HG02870 (cell line): Measurements from ENCODE around the gene MFN2.
A peak's percentile ranks its signal among the peaks of the same experiment; 100 is the strongest.
"Not testable (repeated sequence)": the region's sequence is repeated elsewhere in the genome, so short reads cannot be mapped to it uniquely, and the experiment has no call there.

Source experiments
- ATAC-seq: cut with Tn5 transposase; IDR thresholded peaks from one replicate; pipeline ENCODE4 v1.9.1; 2021; ENCODE audit warnings: mild to moderate bottlenecking, moderate library complexity; ENCODE audit not compliant: unreplicated experiment

MFN2 gene

DNA sequence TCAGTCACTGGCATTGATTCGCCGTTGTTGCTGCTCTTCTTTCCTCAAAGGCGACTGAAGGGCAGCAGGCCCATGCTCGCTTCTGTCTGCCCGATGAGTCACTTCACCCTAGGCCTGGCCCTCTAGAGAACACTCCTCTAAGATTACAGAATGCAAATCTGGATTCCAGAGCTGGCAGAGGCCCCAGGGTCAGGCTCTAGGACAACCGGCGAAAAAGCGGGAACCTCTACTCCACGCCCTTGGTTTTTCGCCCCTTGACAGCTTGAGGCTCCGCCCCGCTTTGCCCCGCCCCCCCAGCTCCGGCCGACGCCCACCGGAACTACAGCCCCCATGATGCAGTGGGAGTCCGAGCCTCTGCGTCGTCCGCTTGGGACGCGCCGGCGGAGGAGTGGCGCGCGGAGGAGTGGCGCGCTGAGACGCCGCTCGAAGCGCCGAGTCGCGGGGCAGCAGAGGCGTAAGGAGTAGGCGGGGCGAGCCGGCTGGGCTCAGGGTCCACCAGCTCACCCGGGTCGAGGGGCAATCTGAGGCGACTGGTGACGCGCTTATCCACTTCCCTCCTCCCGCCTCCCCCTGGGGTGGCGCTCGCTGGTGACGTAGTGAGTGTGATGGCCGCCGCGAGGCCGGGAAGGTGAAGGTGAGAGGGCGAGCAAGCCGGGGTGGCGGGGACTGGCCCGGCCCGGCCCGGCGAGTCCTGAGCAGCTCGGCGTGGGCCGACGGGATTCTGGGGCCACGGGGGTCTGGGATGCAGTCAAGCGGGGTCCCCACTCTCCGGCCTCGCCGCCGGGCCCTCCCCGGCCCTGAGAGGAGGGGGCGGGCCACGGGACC is at the start of gene MFN2:
TSS of gene MFN2 (plus strand) at position 594 of the 825 bp plus-strand sequence. CDS start 8,725 bp downstream, outside the sequence.
- peak; percentile 83 for ATAC-seq

DNA sequence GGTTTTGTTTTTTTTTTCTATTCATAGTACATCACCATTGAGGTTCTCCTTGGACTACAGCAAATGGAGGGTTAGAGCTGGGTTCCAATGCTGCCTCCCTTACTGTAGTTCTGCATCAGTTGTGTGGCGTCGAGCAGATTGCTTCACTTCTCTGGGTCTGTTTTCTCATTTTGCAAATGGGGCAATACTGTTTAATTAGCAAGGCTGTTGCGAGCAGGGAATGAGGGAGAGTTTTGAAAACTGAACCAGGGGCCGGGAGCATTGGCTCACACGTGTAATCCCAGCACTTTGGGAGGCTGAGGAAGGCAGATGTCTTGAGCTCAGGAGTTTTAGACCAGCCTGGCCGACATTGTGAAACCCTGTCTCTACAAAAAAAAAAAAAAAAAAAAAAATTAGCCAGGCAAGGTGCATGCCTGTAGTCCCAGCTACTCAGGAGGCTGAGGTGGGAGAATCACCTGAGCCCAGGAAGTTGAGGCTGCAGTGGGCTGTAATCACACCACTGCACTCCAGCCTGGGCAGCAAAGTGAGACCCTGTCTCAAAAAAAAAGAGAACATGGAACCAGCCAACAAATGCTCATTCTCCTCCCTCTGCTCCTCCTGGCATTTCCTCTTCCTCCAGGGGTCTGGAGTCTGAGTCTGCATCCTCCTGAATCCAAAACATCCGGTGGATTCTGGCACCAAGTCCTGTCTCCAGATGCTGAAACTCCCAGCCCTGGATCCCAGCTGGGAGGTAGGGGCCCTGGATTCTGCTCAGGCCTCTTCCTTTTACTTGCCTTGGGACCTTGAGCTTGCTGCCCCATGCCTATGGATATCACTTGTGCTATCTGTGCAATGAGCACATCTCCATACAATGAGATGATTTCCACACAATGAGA is 49.4 kb upstream of the MFN2 start:
- no peak for ATAC-seq

DNA sequence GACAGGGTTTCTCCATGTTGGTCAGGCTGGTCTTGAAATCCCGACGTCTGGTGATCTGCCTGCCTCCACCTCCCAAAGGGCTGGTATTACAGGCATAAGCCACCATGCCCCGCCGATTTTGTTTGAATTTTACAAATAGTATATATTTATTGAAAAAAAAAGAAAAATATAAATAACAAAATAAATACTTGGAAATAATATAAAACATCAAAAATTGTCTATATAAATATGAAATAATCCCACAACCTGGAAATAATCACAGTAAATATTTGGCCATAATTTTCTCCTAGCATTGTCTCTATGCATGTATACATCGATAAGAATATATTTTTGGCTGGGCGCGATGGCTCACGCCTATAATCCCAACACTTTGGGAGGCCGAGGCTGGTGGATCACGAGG is 48.4 kb upstream of the MFN2 start:
- no peak for ATAC-seq

- peak; percentile 78 for ATAC-seq
Measured at GRCh38 chr1:11934302-11935056, 45.8 kb upstream of the MFN2 start, which contains the start of gene PLOD1. Gene PLOD1, plus strand, starts transcription at chr1:11934717. Its CDS starts 63 bp downstream, at chr1:11934780.

GRCh38 chr1:11935057-11935412 is 45.2 kb upstream of the MFN2 start:
- ATAC-seq, result peak; percentile 9

GRCh38 chr1:11935733-11936132 is 44.5 kb upstream of the MFN2 start:
- ATAC-seq, result not testable (repeated sequence)

DNA sequence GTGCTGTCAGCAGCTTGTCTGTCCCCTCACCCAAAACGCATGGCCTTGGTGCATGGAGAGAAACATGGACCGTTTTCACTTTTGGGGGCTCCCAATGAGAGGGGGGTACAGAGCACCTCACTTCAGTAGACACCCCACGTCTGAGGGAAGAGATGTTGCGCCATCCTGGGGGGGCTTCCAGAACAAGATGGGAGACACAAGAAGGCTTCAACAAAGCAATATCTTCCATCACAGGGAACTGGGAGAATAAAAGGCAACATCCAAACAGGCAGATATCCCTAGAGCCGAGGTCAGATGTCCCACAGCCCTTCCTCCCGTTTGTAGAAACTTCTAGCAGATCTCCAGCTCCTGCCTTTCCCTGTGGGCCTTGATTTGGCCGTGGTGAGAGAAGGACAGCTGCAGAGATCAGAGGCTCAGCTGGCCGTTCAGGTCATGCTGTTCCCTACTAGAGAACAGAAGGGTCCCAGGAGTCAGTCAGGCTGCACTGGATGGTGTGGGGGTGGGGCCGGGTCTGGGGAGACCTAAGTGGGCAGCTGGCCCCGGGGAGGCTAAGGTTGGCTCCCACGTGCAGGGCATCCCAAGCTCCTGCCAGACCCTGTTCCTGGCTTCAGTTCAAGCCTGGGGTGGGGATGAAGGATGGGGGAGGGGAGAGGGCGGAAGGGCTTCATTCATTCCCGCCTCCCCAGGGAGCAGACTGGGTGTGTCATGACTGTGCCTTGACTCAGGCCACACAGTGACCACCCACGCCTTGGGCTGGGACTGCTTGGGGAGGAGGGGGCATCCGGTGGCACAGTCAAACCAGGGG is 41.3 kb upstream of the MFN2 start:
- ATAC-seq, result no peak

DNA sequence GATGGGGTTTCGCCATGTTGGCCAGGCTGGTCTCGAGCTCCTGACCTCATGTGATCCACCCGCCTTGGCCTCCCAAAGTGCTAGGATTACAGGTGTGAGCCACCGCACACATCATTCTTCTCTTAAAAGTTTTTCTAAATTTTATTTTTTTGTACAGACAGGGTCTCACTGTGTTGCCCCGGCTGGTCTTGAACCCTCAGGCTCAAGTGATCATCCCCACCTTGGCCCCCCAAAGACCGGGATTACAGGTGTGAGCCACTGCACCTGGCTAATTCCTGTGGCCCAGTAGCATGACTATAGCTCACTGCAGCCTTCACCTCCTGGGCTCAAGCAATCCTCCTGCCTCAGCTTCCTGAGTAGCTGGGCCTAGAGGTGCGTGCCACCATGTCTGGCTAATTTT is 40.5 kb upstream of the MFN2 start:
- ATAC-seq, result not testable (repeated sequence)

DNA sequence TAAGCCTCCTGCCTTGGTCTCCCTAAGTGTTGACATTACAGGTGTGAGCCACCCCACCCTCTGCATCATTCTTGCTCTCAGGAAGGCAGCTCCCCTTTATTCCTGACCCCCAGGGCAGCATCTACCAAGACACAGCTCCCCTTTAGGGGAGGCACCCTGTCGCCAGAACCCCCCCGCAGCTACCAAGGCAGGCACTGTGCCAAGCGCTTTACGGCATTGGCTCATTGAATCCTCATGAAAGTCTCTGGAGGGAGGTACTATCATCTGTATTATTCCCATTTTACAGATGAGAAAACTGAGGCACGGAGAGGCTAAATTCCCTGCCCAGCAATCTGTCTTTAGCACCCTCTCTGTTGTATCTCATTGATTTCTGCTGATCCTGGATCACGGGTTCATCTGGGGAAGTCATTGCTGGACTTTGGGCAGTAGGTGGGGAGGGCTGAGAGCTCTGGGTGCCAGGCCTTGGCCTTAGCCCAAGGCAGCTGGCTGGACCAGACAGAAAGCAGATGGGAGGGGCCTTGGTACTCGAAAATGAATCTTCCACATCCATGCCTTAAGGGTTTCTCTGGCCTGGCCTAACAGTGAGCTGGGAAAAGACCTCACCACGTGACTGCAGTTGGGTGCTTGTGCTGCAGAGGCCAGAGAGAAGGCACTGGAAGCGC is 39.9 kb upstream of the MFN2 start:
- ATAC-seq, result no peak

DNA sequence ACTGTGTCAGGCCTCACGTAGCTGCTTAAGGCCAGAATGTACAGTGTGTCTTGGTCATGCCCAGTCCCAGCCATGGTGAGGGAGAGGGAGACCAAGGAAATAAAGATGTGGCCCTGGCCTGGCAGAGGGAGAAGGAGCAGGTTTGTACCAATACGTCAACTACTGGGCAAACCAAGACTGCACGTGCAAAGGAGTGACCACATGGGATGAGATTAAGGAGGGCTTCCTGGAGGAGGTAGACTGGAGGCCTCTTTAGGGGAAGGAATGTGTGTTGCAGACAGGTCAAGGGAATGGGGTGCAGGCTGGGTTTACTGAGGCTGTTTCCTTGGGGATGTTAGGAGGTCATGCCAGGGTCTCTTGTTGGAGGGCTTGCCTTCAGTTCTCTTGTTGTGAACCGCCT is 38.0 kb upstream of the MFN2 start:
- ATAC-seq, result no peak

DNA sequence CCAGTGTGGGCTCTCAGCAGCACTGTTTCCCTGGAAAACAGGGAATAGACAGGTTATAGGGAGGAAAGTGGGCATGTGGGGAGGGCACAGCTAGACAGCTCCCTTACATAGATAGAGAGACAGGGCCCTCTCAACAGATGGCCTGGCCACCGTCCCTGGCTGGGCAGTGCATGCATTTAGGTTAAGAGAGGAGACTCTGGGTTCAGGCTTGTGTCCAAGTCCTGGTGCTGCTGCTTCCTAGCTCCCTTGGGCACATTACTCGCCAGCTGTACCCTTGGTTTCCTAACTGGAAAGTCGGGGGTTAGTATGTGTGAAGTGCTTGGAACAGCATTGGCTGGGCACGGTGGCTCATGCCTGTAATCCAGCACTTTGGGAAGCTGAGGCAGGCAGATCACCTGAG is 36.6 kb upstream of the MFN2 start:
- no peak for ATAC-seq

DNA sequence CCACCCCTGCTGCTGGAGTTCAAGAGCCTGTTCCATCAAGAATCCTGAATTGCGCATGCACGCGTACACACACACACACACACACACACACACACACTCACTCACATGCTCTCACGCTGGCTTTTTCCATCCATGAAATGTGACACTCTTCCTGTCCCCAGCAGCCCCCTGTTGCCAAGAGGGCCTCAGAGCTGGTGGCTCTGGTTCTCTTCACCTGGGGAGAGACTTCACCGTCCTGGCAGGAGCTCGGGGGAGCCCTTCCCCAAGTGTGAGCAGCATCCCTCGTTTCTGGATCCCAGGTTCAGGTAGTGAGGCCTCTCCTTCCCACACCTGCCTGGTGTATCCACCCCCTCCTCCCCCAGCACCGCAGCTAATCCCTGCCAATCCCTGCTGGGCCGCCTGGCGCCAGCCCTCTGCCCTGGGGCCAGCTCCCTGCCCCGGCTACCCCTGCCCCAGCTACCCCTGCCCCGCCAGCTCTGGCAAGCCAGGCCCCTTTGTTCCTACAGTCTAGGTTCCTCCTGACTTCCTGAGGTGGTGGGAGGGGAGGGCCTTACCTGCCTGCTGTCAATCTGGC is 35.8 kb upstream of the MFN2 start:
- ATAC-seq, result no peak

DNA sequence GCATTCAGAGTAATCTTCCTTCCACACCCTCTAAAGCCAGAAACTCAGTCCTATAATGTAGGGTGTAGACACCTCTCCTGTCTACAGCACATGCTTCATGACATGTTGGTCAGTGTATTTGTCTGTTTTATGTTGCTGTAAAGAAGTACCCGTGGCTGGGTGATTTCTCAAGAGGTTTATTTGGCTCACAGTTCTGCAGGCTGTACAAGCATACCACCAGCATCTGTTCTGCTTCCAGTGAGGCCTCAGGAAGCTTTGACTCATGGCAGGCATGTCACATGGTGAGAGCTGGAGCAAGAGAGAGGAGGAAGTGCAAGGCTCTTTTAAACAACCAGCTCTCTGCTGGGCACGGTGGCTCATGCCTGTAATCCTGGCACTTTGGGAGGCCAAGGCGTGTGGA is 33.6 kb upstream of the MFN2 start:
- ATAC-seq, result no peak

DNA sequence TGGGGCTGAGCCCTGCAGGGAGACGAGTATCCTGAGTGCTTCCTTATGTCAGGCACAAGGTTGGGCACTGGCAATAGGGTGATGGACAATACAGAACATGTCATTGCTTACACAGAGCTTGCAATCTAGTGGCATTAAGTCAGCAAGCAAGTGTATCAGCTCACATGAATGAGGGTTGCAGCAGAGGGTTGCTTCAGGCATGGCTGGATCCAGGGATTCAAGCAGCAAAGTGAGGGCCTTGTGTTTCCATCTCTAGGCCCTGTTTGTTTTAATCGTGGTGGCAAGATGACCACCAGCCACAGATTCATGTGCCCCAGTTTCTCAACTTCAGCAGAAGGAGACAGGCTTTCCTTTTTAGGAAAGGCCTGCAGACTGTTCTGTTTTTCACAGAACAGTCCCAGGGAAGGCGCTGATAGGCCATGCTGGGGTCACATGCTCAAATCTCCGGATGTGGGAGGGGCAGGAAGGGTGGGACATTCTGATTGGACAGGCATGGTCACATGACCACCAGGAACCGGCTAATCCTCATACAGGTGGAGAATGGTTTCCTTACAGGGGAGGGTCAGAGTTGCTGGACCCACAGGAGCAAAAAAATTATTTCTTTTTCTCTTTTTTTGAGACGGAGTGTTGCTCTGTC is 31.3 kb upstream of the MFN2 start:
- ATAC-seq, result no peak

GRCh38 chr1:11951901-11952300 is 28.3 kb upstream of the MFN2 start:
- ATAC-seq, result no peak

DNA sequence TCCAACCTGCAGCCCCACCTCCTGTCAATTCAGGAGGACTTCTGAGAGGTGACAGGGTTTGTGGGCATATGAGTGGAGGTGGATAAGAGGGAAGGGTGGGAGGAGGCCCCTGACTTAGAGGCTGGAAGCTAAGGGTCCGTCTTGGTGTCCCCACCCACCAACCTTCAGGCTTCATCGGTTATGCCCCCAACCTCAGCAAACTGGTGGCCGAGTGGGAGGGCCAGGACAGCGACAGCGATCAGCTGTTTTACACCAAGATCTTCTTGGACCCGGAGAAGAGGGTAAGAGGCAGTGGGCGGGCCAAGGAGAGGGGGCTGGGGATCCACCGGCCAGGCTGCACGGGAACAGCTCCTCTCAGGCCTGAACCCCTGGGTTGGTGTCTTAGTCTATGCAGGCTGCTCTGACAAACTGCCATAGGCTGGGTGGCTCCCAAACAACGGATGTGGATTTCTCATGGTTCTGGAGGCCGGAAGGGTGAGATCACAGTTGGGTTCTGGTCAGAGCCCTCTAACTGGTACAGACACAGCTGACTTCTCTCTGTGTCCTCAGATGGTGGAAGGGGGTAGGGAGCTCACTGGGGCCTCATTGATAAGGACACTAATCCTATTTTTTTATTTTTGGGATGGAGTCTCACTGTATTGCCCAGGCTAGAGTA is 27.7 kb upstream of the MFN2 start:
- ATAC-seq, result no peak

DNA sequence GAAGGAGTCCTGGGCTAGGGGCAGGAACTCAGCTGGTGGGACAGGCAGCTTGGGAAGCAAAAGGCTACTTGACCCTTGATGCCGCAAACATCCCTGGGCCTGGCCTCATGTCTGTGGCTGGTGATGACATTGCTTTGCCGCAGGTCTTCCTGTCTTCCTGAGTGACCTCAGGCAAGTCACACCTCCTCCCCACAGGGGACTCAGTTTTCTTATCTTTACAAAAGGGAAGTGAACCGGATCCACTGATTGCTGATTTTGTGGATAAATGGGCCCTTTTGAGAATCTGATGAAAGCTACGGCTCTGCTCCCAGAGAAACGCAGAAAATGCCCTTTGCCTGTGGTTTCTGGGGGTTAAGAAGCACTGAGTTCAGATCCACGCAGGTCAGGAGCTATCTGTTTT is 25.0 kb upstream of the MFN2 start:
- ATAC-seq, result no peak

- ATAC-seq, result no peak
Measured at GRCh38 chr1:11957398-11957797, 22.8 kb upstream of the MFN2 start.

DNA sequence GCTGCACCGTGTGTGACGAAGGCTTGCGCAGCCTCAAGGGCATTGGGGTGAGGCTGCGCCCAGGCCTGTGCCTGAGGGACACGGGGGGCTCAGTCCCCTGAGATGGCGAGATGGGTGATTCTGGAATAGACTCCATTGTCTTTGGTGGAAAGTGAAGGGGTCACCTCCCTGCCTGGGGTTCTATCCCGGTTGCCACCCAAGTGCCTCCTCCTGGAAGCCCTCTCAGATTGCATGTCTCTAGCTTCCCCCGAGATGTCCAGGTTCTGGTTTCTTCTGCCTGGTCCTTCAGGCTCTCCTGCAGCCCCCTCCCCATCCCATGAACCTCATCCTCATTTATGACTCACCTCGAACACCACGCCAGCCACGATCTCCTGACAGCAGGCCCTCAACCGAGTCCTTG is 22.3 kb upstream of the MFN2 start:
- ATAC-seq, result no peak
